Cardiac septum (tissue), 1 donor: ENCODE data around the gene COG8. TPM values are rescaled to one million over a fixed set of nuclear protein-coding genes. Genes with fewer than 3 reads are reported as not detected.
"Not testable (repeated sequence)": the region's sequence is repeated elsewhere in the genome, so short reads cannot be mapped to it uniquely, and the experiment has no call there.

ENCODE experiments used
- DNase-seq: peaks from one replicate; pipeline ENCODE4 v3.0.0-alpha.2; 2020; ENCODE audit warnings: low spot score
- intact Hi-C: fragments of 100-400 bp; cut with DNase I; formaldehyde crosslinking; loops from one replicate; pipeline ENCODE4 v1.14.0; 2022
- total RNA-seq: library from RNA; stranded (reverse); fragmentation: NEBNext Ultra II Directional; extraction: Animal tissue kit (Norgen Biotek cat#: 25700); gene quantifications from one replicate; pipeline ENCODE4 v1.2.1, GENCODE V29; 2021
- donor health status: DM: no; HTN: no; CAD: no.

The COG8 gene
- total RNA-seq, 1 donor from 2014 or later = 21.6 TPM

- no peak for DNase-seq
- intact Hi-C loops = no loop called here
Measured at GRCh38 chr16:69306031-69306430, 33.3 kb downstream of the COG8 start.

DNA sequence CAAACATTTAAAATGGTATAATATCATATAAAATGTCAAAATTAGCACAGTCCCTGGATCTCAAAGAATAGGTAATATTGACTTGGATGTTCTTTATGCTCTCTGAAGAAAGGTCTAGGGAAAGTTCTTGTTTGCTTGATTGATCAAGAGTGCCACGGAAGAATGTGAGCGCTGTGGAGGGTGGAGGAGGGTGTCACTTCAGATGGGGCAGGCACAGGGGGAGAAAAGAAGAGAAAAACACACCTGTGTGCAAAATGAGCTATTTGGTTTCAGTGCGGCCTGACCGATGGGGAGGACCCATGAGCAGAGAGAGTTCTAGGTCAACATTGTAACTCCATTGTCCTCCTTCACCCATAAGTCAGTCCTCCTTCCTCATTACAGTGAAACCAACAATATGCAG, 37.1 kb downstream of the COG8 start:
- no peak for DNase-seq
- intact Hi-C loops = no loop called here

DNA sequence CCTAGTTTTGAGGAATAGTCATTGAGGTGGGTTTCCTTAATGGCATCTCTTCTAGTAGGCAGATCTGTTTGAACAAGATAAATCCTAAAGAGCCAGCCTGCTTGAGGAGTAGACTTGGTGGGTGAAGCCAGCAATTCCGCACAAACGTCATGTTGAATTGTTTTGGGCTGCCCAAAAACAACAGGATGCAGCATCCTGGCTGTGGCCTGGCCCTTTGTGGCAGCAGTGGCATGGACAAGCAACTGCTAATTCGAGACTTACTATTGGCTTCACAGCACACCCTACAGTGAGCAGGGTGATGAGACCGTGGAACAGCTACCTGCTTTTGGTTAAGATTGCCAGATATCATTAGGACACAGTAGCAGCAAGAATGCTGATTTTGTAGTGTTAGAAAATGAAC, 37.5 kb downstream of the COG8 start:
- DNase-seq = no peak
- intact Hi-C loops = no loop called here

GRCh38 chr16:69301187-69301586, 38.2 kb downstream of the COG8 start:
- DNase-seq = no peak
- intact Hi-C loops = no loop called here

DNA sequence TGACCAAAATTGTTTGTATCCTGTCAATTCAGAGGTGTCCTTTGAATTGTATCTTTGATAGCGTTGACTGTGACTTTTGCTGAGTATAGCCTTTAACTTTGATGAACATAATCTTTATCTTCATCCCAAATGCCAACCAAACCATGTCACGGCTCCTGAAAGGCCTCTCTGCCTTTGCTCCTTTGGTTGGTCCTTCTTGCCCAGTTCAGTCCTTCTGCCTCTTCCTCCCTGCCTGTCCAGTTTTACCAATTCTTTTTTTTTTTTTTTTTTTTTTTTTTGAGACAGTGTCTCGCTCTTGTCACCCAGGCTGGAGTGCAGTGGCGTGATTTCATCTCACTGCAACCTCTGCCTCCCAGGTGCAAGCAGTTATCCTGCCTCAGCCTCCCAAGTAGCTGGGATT, 41.1 kb downstream of the COG8 start:
- no peak for DNase-seq
- intact Hi-C loops = no loop called here

- DNase-seq, intact Hi-C loops: not testable (repeated sequence)
Measured at GRCh38 chr16:69296771-69297170, 42.6 kb downstream of the COG8 start.

GRCh38 chr16:69294051-69294450, 45.3 kb downstream of the COG8 start:
- intact Hi-C loops = no loop called here
- no peak for DNase-seq

DNA sequence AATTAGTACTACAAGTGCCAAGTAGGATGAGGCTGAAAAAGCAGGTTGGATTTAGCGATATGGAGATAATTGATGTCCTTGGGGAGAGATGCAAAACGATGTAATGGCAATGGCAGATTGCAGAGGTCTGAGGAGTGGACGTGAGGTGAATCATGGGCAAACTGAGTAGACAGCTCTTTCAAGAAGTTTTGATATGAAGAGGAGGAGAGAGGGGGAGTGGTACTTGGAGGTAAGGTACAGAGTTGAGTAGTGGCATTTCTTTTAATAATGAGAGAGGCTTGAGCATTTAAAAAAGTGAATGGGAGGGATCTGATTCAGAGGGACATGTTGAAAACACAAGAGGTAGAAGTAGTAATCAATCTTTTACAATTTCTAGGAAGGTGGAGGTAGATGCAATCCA, 46.0 kb downstream of the COG8 start:
- DNase-seq = no peak
- intact Hi-C loops = no loop called here

GRCh38 chr16:69291657-69292056, 47.7 kb downstream of the COG8 start:
- intact Hi-C loops, DNase-seq: not testable (repeated sequence)

- intact Hi-C loops = loop anchor here (1.0 kb wide), 1 partner anchor 137 kb away; no protein-coding TSS in a partner anchor
- no peak for DNase-seq
Measured at GRCh38 chr16:69286941-69287713, 52.2 kb downstream of the COG8 start.

DNA sequence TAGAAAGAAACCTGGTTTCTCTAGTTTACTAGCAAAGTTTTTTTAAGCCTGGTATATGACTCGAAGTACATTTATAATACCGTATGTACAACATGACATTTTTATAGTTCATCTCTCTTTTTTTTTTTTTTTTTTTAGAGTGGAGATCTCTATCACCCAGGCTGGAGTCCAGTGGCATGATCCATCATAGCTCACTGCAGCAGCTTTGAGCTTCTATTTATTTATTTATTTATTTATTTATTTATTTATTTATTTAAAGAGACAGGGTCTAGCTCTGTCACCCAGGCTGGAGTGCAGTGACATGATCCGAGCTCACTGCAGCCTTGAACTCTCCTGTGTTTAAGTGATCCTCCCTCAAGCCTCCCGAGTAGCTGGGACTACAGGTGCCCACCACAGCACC, 54.1 kb downstream of the COG8 start:
- intact Hi-C loops = no loop called here

DNA sequence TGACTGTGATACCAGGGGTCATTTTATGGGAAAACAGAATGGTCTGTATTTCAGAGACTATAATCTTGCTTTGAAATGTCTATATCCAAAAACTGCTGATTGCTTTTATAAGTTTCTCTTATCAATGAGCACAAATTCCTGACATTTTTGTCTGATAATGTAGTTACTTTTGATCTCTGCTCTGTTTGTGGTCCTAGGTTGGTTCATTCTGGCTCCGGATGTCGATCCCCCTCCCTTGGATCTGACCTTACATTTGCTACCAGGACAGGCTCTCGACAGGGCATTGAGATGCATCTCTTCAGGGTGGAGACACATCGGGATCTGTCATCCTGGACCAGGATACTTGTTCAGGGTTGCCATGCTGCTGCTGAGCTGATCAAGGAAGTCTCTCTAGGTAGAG, 55.5 kb downstream of the COG8 start:
- intact Hi-C loops = no loop called here
- no peak for DNase-seq

More for the DNA sequence above, 54.1 kb downstream of the COG8 start:
- no peak for DNase-seq

- DNase-seq = no peak
- intact Hi-C loops = no loop called here
Measured at GRCh38 chr16:69277413-69277812, 62.0 kb downstream of the COG8 start.

Other genes starting within 250 kb of the COG8 start
- gene HAS3, start 233.9 kb downstream of the COG8 start, total RNA-seq = 0.38 TPM
- gene CHTF8, start 207.0 kb downstream of the COG8 start, total RNA-seq = 43.2 TPM
- 25.6 TPM for gene UTP4, start 206.9 kb downstream of the COG8 start, total RNA-seq
- gene SNTB2, start 152.4 kb downstream of the COG8 start, total RNA-seq = 13.0 TPM
- 27.1 TPM for gene VPS4A, start 28.2 kb downstream of the COG8 start, total RNA-seq
- gene PDF, start 9.0 kb downstream of the COG8 start, total RNA-seq = 5.7 TPM
- 10.6 TPM for gene NIP7, start 208 bp upstream of the COG8 start, total RNA-seq
- gene TMED6, start 12.2 kb upstream of the COG8 start, total RNA-seq = 0.38 TPM
- gene TERF2, start 46.4 kb upstream of the COG8 start, total RNA-seq = 27.9 TPM
- 53.2 TPM for gene CYB5B, start 85.1 kb upstream of the COG8 start, total RNA-seq
- gene NFAT5, start 226.4 kb upstream of the COG8 start, total RNA-seq = 28.5 TPM